Astrocyte (in vitro differentiated cells and primary cell): ENCODE results near the gene EPB42. TPM values are rescaled to one million over a fixed set of nuclear protein-coding genes. Genes with fewer than 3 reads are reported as not detected.
A peak's percentile ranks its signal among the peaks of the same experiment; 100 is the strongest.

Experiments
- DNase-seq: peaks from one replicate; pipeline ENCODE4 v3.0.0-alpha.2; 2010; ENCODE audit warnings: low read depth
- FAIRE-seq: peaks from 2 replicates; lab custom pipeline; 2011; peaks lifted over from hg19 to GRCh38; lab: Jason Lieb, UNC
- H2AFZ ChIP-seq: 2 replicates; pipeline ENCODE4 v1.6.0; 2012; ENCODE audit warnings: low read depth, low read length, inconsistent platforms
- H3K27ac ChIP-seq: 2 replicates; pipeline ENCODE4 v1.5.1; 2011; ENCODE audit warnings: low read depth, low read length, inconsistent platforms
- H3K27me3 ChIP-seq: 2 replicates; pipeline ENCODE4 v1.6.0; 2011; ENCODE audit warnings: low read length, inconsistent platforms; ENCODE audit not compliant: insufficient read depth
- H3K36me3 ChIP-seq: 2 replicates; pipeline ENCODE4 v1.5.1; 2011; ENCODE audit warnings: low read length, inconsistent platforms; ENCODE audit not compliant: insufficient read depth
- H3K4me1 ChIP-seq: 2 replicates; pipeline ENCODE4 v1.5.1; 2011; ENCODE audit warnings: low read length, inconsistent platforms; ENCODE audit not compliant: insufficient read depth
- H3K4me2 ChIP-seq: 2 replicates; pipeline ENCODE4 v1.6.0; 2012; ENCODE audit warnings: low read length, inconsistent platforms
- H3K4me3 ChIP-seq: 2 replicates; pipeline ENCODE4 v1.5.1; 2011; ENCODE audit warnings: low read depth, mild to moderate bottlenecking, low read length, inconsistent platforms; ENCODE audit not compliant: insufficient read depth
- H3K79me2 ChIP-seq: 2 replicates; pipeline ENCODE4 v1.6.0; 2012; ENCODE audit warnings: mild to moderate bottlenecking, low read length, inconsistent platforms; ENCODE audit not compliant: insufficient read depth
- H3K9ac ChIP-seq: 2 replicates; pipeline ENCODE4 v1.6.0; 2012; ENCODE audit warnings: mild to moderate bottlenecking, low read length, inconsistent platforms
- H3K9me3 ChIP-seq: 2 replicates; pipeline ENCODE4 v1.5.1; 2012; ENCODE audit warnings: low read depth, mild to moderate bottlenecking, low read length, inconsistent platforms; ENCODE audit not compliant: insufficient read depth
- H4K20me1 ChIP-seq: 2 replicates; pipeline ENCODE4 v1.6.0; 2012; ENCODE audit warnings: low read length, inconsistent platforms; ENCODE audit not compliant: insufficient read depth
- H3K27ac Mint-ChIP-seq: one replicate; pipeline ENCODE4 v1.8.0; 2021; ENCODE audit warnings: mild to moderate bottlenecking, mixed read lengths; ENCODE audit not compliant: unreplicated experiment
- H3K27me3 Mint-ChIP-seq: one replicate; pipeline ENCODE4 v1.8.0; 2021; ENCODE audit warnings: low read depth, mixed read lengths; ENCODE audit not compliant: unreplicated experiment
- H3K36me3 Mint-ChIP-seq: one replicate; pipeline ENCODE4 v1.8.0; 2021; ENCODE audit warnings: low read depth, mixed read lengths; ENCODE audit not compliant: unreplicated experiment
- H3K4me1 Mint-ChIP-seq: one replicate; pipeline ENCODE4 v1.8.0; 2021; ENCODE audit warnings: low read depth, mixed read lengths; ENCODE audit not compliant: unreplicated experiment
- H3K4me3 Mint-ChIP-seq: one replicate; pipeline ENCODE4 v1.8.0; 2021; ENCODE audit warnings: mild to moderate bottlenecking, moderate library complexity, mixed read lengths; ENCODE audit not compliant: unreplicated experiment
- H3K9me3 Mint-ChIP-seq: one replicate; pipeline ENCODE4 v1.8.0; 2021; ENCODE audit warnings: mild to moderate bottlenecking, mixed read lengths; ENCODE audit not compliant: unreplicated experiment
- EZH2 ChIP-seq: IDR thresholded peaks from 2 replicates; pipeline ENCODE4 v1.6.1; 2012; ENCODE audit warnings: mild to moderate bottlenecking, low read length, inconsistent platforms; ENCODE audit not compliant: insufficient read depth
- total RNA-seq: library from RNA; stranded (reverse); gene quantifications from 2 replicates; pipeline ENCODE4 v1.2.1, GENCODE V29; 2021
- TF ChIP-seq, protein P1 (sequence below): IDR thresholded peaks from 2 replicates; pipeline ENCODE4 v1.5.1; 2011; ENCODE audit warnings: low read depth, mild to moderate bottlenecking, inconsistent platforms, low read length, moderate library complexity; ENCODE audit not compliant: insufficient read depth

The EPB42 gene
- total RNA-seq, 1 donor from 2014 or later: not detected

DNA sequence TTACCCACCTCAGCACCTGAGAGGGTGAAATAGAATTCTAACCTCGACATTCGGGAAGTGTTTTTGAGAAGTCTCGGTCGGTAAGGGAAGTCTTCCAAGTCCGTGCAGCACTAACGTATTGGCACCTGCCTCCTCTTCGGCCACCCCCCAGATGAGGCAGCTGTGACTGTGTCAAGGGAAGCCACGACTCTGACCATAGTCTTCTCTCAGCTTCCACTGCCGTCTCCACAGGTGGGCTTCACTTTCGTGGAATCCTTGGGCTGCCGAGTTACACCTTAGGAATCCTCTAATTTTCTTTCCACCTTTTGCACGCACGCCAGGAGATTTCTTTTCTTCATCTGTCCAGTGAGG, 34.8 kb downstream of the EPB42 start:
- Histone ChIP-seq H3K9me3 (no peaks in the 10 kb centered on the region), H3K4me3 (peak overlapping the region; percentile 68), H3K4me2 (peak overlapping the region; percentile 87), H3K9ac (peak overlapping the region; percentile 70), H3K27me3 (no peaks in the 10 kb centered on the region), H4K20me1 (no peaks in the 10 kb centered on the region), H3K79me2 (no peaks in the 10 kb centered on the region), H3K36me3 (peaks cover 5% of the 10 kb centered on the region), H3K4me1 (peaks cover 9% of the 10 kb centered on the region), H2AFZ (peak overlapping the region; percentile 77), H3K27ac (no peak overlapping the region)
- Mint-ChIP-seq H3K4me3 (peak overlapping the region; percentile 92), H3K36me3 (peaks cover 4% of the 10 kb centered on the region), H3K27me3 (no peaks in the 10 kb centered on the region), H3K4me1 (no peaks in the 10 kb centered on the region), H3K27ac (peak overlapping the region; percentile 66), H3K9me3 (no peaks in the 10 kb centered on the region)
- TF ChIP-seq, protein P1, sequence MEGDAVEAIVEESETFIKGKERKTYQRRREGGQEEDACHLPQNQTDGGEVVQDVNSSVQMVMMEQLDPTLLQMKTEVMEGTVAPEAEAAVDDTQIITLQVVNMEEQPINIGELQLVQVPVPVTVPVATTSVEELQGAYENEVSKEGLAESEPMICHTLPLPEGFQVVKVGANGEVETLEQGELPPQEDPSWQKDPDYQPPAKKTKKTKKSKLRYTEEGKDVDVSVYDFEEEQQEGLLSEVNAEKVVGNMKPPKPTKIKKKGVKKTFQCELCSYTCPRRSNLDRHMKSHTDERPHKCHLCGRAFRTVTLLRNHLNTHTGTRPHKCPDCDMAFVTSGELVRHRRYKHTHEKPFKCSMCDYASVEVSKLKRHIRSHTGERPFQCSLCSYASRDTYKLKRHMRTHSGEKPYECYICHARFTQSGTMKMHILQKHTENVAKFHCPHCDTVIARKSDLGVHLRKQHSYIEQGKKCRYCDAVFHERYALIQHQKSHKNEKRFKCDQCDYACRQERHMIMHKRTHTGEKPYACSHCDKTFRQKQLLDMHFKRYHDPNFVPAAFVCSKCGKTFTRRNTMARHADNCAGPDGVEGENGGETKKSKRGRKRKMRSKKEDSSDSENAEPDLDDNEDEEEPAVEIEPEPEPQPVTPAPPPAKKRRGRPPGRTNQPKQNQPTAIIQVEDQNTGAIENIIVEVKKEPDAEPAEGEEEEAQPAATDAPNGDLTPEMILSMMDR: no peak
- no peak for TF ChIP-seq EZH2
- FAIRE-seq (no peak), DNase-seq (no peak)

- FAIRE-seq (no peak), DNase-seq (peak; percentile 64)
- no peaks in the 10 kb centered on the region for H3K9me3 Mint-ChIP-seq
- no peaks in the 10 kb centered on the region for H3K9me3 ChIP-seq
- H3K4me2 ChIP-seq: peak within 1 kb of the TSS; percentile 87
- peaks cover under 1% of the 10 kb centered on the region for H3K36me3 ChIP-seq
- no peaks in the 10 kb centered on the region for H3K27me3 Mint-ChIP-seq
- no peaks in the 10 kb centered on the region for H3K4me1 Mint-ChIP-seq
- no peak within 1 kb of the TSS for H3K27ac ChIP-seq
- H3K4me1 ChIP-seq: peaks cover 9% of the 10 kb centered on the region
- H3K27ac Mint-ChIP-seq: peak within 1 kb of the TSS; percentile 66
- H2AFZ ChIP-seq: peak within 1 kb of the TSS; percentile 77
- no peaks in the 10 kb centered on the region for H3K79me2 ChIP-seq
- H3K36me3 Mint-ChIP-seq: peaks cover 4% of the 10 kb centered on the region
- peak within 1 kb of the TSS; percentile 68 for H3K4me3 ChIP-seq
- no peaks in the 10 kb centered on the region for H4K20me1 ChIP-seq
- peak within 1 kb of the TSS; percentile 92 for H3K4me3 Mint-ChIP-seq
- H3K27me3 ChIP-seq: no peaks in the 10 kb centered on the region
- TF ChIP-seq, protein P1: peak; percentile 17
- no peak for TF ChIP-seq EZH2
- peak within 1 kb of the TSS; percentile 70 for H3K9ac ChIP-seq
These were observed 35.4 kb downstream of the EPB42 start, which contains the start of gene CCNDBP1 for GRCh38 chr15:43185157-43186002. CCNDBP1 (plus strand) TSS chr15:43185403; CDS start chr15:43185499, 96 bp downstream.
